ENCODE measurements around the gene MAG. TPM values are rescaled to one million over a fixed set of nuclear protein-coding genes. Genes with fewer than 3 reads are reported as not detected.

MAG gene
- total RNA-seq, 1 donor from 2014 or later = not detected

DNA sequence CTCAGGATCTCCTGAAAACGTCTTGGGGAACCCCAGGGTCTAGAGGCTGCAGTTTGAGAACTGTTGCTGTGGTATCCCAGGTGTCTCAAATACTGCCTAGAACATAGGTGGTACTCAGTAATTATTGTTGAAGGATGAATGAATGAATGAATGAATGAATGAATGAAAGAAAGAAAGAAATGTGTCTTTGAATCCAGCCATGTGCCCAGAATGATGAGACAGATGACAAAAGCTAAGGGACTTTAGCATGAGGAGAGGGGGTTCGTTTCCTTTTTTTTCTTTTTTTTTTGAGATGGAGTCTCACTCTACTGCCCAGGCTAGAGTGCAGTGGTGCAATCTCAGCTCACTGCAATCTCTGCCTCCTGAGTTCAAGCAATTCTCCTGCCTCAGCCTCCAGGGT lies 35.4 kb upstream of the MAG start:
- H3K27me3 Mint-ChIP-seq (ENCODE audit: insufficient read depth, low read depth) = peaks cover 10% of the 10 kb centered on the region
- H2AFZ ChIP-seq (replicated peaks) = no peak overlapping the region
- peaks cover 20% of the 10 kb centered on the region for H3K36me3 Mint-ChIP-seq
- H3K36me3 ChIP-seq = peaks cover 5% of the 10 kb centered on the region
- DNase-seq (ENCODE audit: low spot score) = no peak
- no peaks in the 10 kb centered on the region for H3F3A ChIP-seq (ENCODE audit: low read depth)
- peak overlapping the region; percentile 8 for H3K4me3 Mint-ChIP-seq
- no peaks in the 10 kb centered on the region for H3K4me1 ChIP-seq
- no peaks in the 10 kb centered on the region for H3K9me3 Mint-ChIP-seq
- peaks cover 41% of the 10 kb centered on the region for H3K79me2 ChIP-seq (ENCODE audit: low read depth)
- H4K20me1 ChIP-seq (ENCODE audit: low read depth) = peaks cover 79% of the 10 kb centered on the region
- no peaks in the 10 kb centered on the region for H3K9me3 ChIP-seq (ENCODE audit: low read depth)
- peaks cover 18% of the 10 kb centered on the region for H3K4me1 Mint-ChIP-seq
- no peak overlapping the region for H3K4me3 ChIP-seq
- TF ChIP-seq EZH2 (IDR thresholded peaks at IDR 0.05) (no peak), EZH2phosphoT487 (IDR thresholded peaks at IDR 0.05) (no peak), CTCF (IDR thresholded peaks at IDR 0.05) (no peak)
- no peak overlapping the region for H3K9ac ChIP-seq
- no peaks in the 10 kb centered on the region for H3K27me3 ChIP-seq
- H3K27ac Mint-ChIP-seq = no peak overlapping the region
- H3K27ac ChIP-seq = no peak overlapping the region
- no peak overlapping the region for H3K4me2 ChIP-seq

GRCh38 chr19:35257113-35257461 lies 34.9 kb upstream of the MAG start:
- Histone ChIP-seq H3K4me2 (no peak overlapping the region), H2AFZ (replicated peaks) (no peak overlapping the region), H3K4me1 (no peaks in the 10 kb centered on the region), H3K4me3 (no peak overlapping the region), H3K9me3 (ENCODE audit: low read depth) (no peaks in the 10 kb centered on the region), H3K27ac (no peak overlapping the region), H4K20me1 (ENCODE audit: low read depth) (peaks cover 82% of the 10 kb centered on the region), H3K27me3 (no peaks in the 10 kb centered on the region), H3K79me2 (ENCODE audit: low read depth) (peaks cover 38% of the 10 kb centered on the region), H3F3A (ENCODE audit: low read depth) (no peaks in the 10 kb centered on the region), H3K36me3 (peaks cover 5% of the 10 kb centered on the region), H3K9ac (no peak overlapping the region)
- Mint-ChIP-seq H3K9me3 (no peaks in the 10 kb centered on the region), H3K36me3 (peaks cover 18% of the 10 kb centered on the region), H3K4me1 (peaks cover 18% of the 10 kb centered on the region), H3K27me3 (ENCODE audit: insufficient read depth, low read depth) (peaks cover 7% of the 10 kb centered on the region), H3K27ac (no peak overlapping the region), H3K4me3 (no peak overlapping the region)
- TF ChIP-seq EZH2phosphoT487 (IDR thresholded peaks at IDR 0.05) (no peak), EZH2 (IDR thresholded peaks at IDR 0.05) (no peak), CTCF (IDR thresholded peaks at IDR 0.05) (no peak)
- DNase-seq (ENCODE audit: low spot score) = no peak

GRCh38 chr19:35260694-35261304 lies 31.2 kb upstream of the MAG start:
- Mint-ChIP-seq H3K27ac (no peak overlapping the region), H3K9me3 (no peaks in the 10 kb centered on the region), H3K4me3 (peak overlapping the region; percentile 55), H3K27me3 (ENCODE audit: insufficient read depth, low read depth) (peaks cover 2% of the 10 kb centered on the region), H3K36me3 (peaks cover 16% of the 10 kb centered on the region), H3K4me1 (peaks cover 22% of the 10 kb centered on the region)
- no peak overlapping the region for H2AFZ ChIP-seq (replicated peaks)
- no peak for DNase-seq (ENCODE audit: low spot score)
- no peak for TF ChIP-seq EZH2phosphoT487 (IDR thresholded peaks at IDR 0.05)
- no peaks in the 10 kb centered on the region for H3K27me3 ChIP-seq
- H4K20me1 ChIP-seq (ENCODE audit: low read depth) = peaks cover 66% of the 10 kb centered on the region
- H3K4me3 ChIP-seq = no peak overlapping the region
- no peaks in the 10 kb centered on the region for H3K36me3 ChIP-seq
- no peaks in the 10 kb centered on the region for H3K9me3 ChIP-seq (ENCODE audit: low read depth)
- no peak overlapping the region for H3K4me2 ChIP-seq
- no peak overlapping the region for H3K27ac ChIP-seq
- H3F3A ChIP-seq (ENCODE audit: low read depth) = peaks cover 28% of the 10 kb centered on the region
- no peak overlapping the region for H3K9ac ChIP-seq
- peaks cover 8% of the 10 kb centered on the region for H3K79me2 ChIP-seq (ENCODE audit: low read depth)
- no peaks in the 10 kb centered on the region for H3K4me1 ChIP-seq

DNA sequence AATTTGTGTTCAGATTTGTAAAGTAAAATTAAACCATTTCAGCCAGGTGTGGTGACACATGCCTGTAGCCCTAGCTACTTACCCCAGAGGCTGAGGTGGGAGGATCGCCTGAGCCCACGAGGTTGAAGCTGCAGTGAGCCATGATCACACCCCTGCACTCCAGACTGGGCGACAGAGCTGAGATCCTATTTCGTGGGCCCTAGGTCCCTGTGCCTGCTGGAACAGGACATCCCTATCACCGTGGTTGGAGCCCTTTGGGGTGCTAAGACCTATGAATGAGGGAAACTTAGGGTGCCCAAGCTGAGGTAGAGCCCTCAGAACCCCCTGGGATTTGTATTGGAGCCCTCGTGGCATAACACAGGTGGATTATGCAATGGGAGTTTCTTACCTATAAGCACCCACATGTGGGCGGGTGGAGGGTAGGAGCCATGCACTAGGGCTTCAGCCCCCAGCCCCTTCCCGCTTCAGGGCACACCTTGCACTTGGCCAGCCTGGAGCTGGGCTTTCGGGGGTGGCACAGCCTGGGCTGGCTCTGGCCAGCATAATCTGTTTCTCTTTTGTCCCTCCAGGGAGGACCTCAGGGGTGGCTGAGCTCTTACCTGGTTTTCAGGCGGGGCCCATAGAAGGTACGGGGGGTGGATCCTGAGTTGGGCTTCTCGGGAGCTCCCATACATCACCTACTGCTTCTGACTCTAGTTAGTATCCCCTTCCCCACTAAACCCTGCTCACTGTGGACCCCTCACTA lies 30.4 kb upstream of the MAG start:
- peaks cover 2% of the 10 kb centered on the region for H3K27me3 Mint-ChIP-seq (ENCODE audit: insufficient read depth, low read depth)
- H3K27ac ChIP-seq = no peak overlapping the region
- no peaks in the 10 kb centered on the region for H3K9me3 ChIP-seq (ENCODE audit: low read depth)
- peaks cover 59% of the 10 kb centered on the region for H4K20me1 ChIP-seq (ENCODE audit: low read depth)
- DNase-seq (ENCODE audit: low spot score) = no peak
- no peak overlapping the region for H3K4me3 ChIP-seq
- no peaks in the 10 kb centered on the region for H3K4me1 ChIP-seq
- H3K27ac Mint-ChIP-seq = no peak overlapping the region
- H3F3A ChIP-seq (ENCODE audit: low read depth) = peaks cover 33% of the 10 kb centered on the region
- H3K4me3 Mint-ChIP-seq = peak overlapping the region; percentile 55
- no peaks in the 10 kb centered on the region for H3K36me3 ChIP-seq
- H3K79me2 ChIP-seq (ENCODE audit: low read depth) = peaks cover under 1% of the 10 kb centered on the region
- H3K4me2 ChIP-seq = no peak overlapping the region
- H3K9me3 Mint-ChIP-seq = no peaks in the 10 kb centered on the region
- H3K27me3 ChIP-seq = no peaks in the 10 kb centered on the region
- H3K4me1 Mint-ChIP-seq = peaks cover 22% of the 10 kb centered on the region
- H3K36me3 Mint-ChIP-seq = peaks cover 17% of the 10 kb centered on the region
- H3K9ac ChIP-seq = no peak overlapping the region
- no peak overlapping the region for H2AFZ ChIP-seq (replicated peaks)
- TF ChIP-seq EZH2 (IDR thresholded peaks at IDR 0.05) = no peak
- no peak for TF ChIP-seq CTCF (IDR thresholded peaks at IDR 0.05)
- no peak for TF ChIP-seq EZH2phosphoT487 (IDR thresholded peaks at IDR 0.05)
